DND-41 (cell line): ENCODE data around the gene CLEC1B.

Experiments used
- ATAC-seq: fragments of 200-7000 bp; cut with Tn5 transposase; 3 replicates; pipeline ENCODE4 v1.9.1; 2021; ENCODE audit warnings: low read depth; ENCODE audit not compliant: insufficient read depth
- DNase-seq: peaks from one replicate; pipeline ENCODE4 v3.0.0-alpha.2; 2020
- H2AFZ ChIP-seq: 2 replicates; pipeline ENCODE4 v1.6.0; 2012; ENCODE audit warnings: low read depth, low read length
- H3K27ac ChIP-seq: 2 replicates; pipeline ENCODE4 v1.5.1; 2012; ENCODE audit warnings: low read length, inconsistent platforms
- H3K27me3 ChIP-seq: fragments of 200-600 bp; sonication (generic); 2 replicates; pipeline ENCODE4 v1.6.0; 2012; ENCODE audit warnings: low read length, mild to moderate bottlenecking, inconsistent platforms; ENCODE audit not compliant: insufficient read depth, poor library complexity
- H3K36me3 ChIP-seq: 2 replicates; pipeline ENCODE4 v1.5.1; 2012; ENCODE audit warnings: low read length, inconsistent platforms; ENCODE audit not compliant: insufficient read depth
- H3K4me1 ChIP-seq: 2 replicates; pipeline ENCODE4 v1.5.1; 2012; ENCODE audit warnings: mild to moderate bottlenecking, low read length; ENCODE audit not compliant: insufficient read depth
- H3K4me2 ChIP-seq: 2 replicates; pipeline ENCODE4 v1.6.0; 2012; ENCODE audit warnings: mild to moderate bottlenecking, moderate library complexity, low read length, inconsistent platforms; ENCODE audit not compliant: insufficient read depth
- H3K4me3 ChIP-seq, 2 experiments: fragments of 200-600 bp in 1 of 2; shearing (Covaris generic) in 1 of 2; 2 replicates each; pipeline ENCODE4 v1.5.1; 2012 to 2016; ENCODE audit warnings: inconsistent platforms in 2 of 2, low read length in 2 of 2, mild to moderate bottlenecking in 2 of 2, low read depth in 1 of 2, moderate library complexity in 1 of 2
- H3K79me2 ChIP-seq: 2 replicates; pipeline ENCODE4 v1.6.0; 2012; ENCODE audit warnings: low read length, inconsistent platforms; ENCODE audit not compliant: insufficient read depth
- H3K9ac ChIP-seq: 2 replicates; pipeline ENCODE4 v1.6.0; 2012; ENCODE audit warnings: low read depth, mild to moderate bottlenecking, inconsistent platforms, low read length, moderate library complexity
- H3K9me3 ChIP-seq: 2 replicates; pipeline ENCODE4 v1.5.1; 2012; ENCODE audit warnings: low read length, moderate library complexity, mild to moderate bottlenecking, inconsistent platforms; ENCODE audit not compliant: insufficient read depth, severe bottlenecking
- H4K20me1 ChIP-seq: 2 replicates; pipeline ENCODE4 v1.6.0; 2012; ENCODE audit warnings: low read length; ENCODE audit not compliant: insufficient read depth
- CTCF ChIP-seq: IDR thresholded peaks from 2 replicates; pipeline ENCODE4 v1.5.1; 2012; ENCODE audit warnings: borderline replicate concordance, low read length, moderate library complexity, mild to moderate bottlenecking; ENCODE audit not compliant: poor library complexity, severe bottlenecking; ENCODE audit errors: extremely low read depth
- EZH2 ChIP-seq: IDR thresholded peaks from 3 replicates; pipeline ENCODE4 v1.6.1; 2012; ENCODE audit warnings: borderline replicate concordance, low read depth, mild to moderate bottlenecking, moderate library complexity, low read length, inconsistent platforms; ENCODE audit not compliant: severe bottlenecking

CLEC1B gene

DNA sequence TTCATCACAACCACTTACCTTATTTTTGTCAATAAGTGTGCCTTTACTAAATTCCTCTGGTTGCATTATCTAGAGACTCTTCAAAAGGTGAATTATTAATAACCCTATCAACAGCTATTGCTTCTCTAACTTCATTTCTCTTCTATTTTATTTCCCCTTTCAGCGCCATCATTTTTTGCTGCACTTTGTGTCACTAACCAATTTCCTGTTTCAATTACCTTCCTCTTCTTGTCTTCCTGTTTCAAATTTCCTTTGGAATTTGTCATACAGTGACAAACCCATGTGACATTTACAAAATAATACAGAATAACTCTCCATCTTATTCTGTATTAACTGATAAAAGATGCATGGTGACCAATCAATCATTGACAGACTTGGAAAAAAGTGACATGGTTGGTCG, 54.5 kb downstream of the CLEC1B start:
- H3K27me3 ChIP-seq, result peaks cover 12% of the 10 kb centered on the region
- no peaks in the 10 kb centered on the region for H3K9me3 ChIP-seq
- no peak for DNase-seq
- no peaks in the 10 kb centered on the region for H3K36me3 ChIP-seq
- H3K27ac ChIP-seq, result no peak overlapping the region
- no peak overlapping the region for H3K9ac ChIP-seq
- no peaks in the 10 kb centered on the region for H3K79me2 ChIP-seq
- H3K4me3 ChIP-seq, result no peak overlapping the region
- no peak for TF ChIP-seq CTCF
- TF ChIP-seq EZH2, result no peak
- H4K20me1 ChIP-seq, result no peaks in the 10 kb centered on the region
- peaks cover 8% of the 10 kb centered on the region for H3K4me1 ChIP-seq
- no peak for ATAC-seq
- H2AFZ ChIP-seq, result no peak overlapping the region
- H3K4me2 ChIP-seq, result no peak overlapping the region

GRCh38 chr12:9943240-9943639, 55.7 kb downstream of the CLEC1B start:
- no peak overlapping the region for H3K4me2 ChIP-seq
- no peak overlapping the region for H3K4me3 ChIP-seq
- H3K9me3 ChIP-seq, result no peaks in the 10 kb centered on the region
- no peaks in the 10 kb centered on the region for H3K4me1 ChIP-seq
- no peak overlapping the region for H2AFZ ChIP-seq
- no peaks in the 10 kb centered on the region for H3K36me3 ChIP-seq
- TF ChIP-seq CTCF (no peak), EZH2 (no peak)
- ATAC-seq (no peak), DNase-seq (no peak)
- H3K27ac ChIP-seq, result no peak overlapping the region
- H3K9ac ChIP-seq, result no peak overlapping the region
- no peaks in the 10 kb centered on the region for H4K20me1 ChIP-seq
- peaks cover 12% of the 10 kb centered on the region for H3K27me3 ChIP-seq
- H3K79me2 ChIP-seq, result no peaks in the 10 kb centered on the region
